ENCODE measurements around the gene INS.

DNA sequence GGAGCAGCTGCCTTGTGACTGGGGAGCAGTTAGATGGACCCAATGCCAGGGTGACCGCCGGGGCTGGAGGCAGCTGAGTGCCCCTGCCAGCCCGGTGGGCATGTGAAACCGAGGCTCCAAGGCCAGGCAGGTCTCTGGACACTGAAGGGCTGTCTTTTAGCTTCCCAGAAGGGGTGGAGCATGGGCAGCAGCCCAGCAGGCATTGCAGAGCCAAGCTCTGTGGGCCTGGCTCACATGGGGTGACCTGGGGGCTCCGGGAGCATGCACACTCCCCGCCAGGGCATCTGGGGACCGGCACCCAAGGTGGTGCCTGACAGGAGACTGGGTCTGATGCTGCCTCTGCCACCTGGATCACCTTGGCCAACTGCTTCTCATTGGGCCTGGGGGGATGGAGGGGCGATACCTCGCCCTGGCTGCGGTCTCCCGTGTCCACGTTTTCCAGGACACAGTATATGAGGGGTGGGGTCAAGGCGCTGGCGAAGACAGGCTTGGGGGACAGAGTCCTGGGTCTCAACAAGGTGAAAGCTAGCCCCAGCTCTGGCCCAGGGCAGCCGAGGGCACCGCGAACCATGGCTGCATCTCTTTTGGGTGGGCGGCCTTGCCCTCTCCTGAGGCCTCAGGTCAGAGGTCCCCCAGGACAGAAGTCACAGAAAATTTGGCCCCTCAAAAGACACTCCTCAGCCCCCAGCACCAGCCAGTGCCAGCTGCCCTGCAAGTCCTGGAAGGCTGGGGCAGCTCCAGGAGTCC is 3.5 kb downstream of the INS start:
- TF ChIP-seq CTCF (IDR thresholded peaks at IDR 0.05) (no peak), POLR2A (IDR thresholded peaks at IDR 0.05) (no peak)

Data from esophagus squamous epithelium (tissue), 4 donors.